Stomach (tissue), 4 donors: ENCODE measurements around the gene OVCH1.

ENCODE experiments used
- CTCF ChIP-seq, 7 experiments: fragments of 450-650 bp in 4 of 7; fragments of 200-600 bp in 3 of 7; sonication (generic) in 3 of 7; IDR thresholded peaks; one replicate each; pipeline ENCODE4 v1.5.1; 2016 to 2019; ENCODE audit warnings: antibody characterized with exemption in 7 of 7, control low read depth in 2 of 7, mild to moderate bottlenecking in 1 of 7
- EP300 ChIP-seq: sonication (generic); formaldehyde crosslinking; IDR thresholded peaks from one replicate; pipeline ENCODE4 v1.6.1; 2017; ENCODE audit warnings: antibody characterized with exemption

- TF ChIP-seq EP300 (no peak), CTCF (IDR thresholded peaks at IDR 0.05) (no peak)
Observed at GRCh38 chr12:29455087-29455486, 42.4 kb downstream of the OVCH1 start.
